DMS 273 (cell line): ENCODE data around the gene PAOX.

Experiments
- DNase-seq: peaks from one replicate; lab custom pipeline; 2025; ENCODE audit not compliant: unreplicated experiment; lab: John Stamatoyannopoulos, UW

Gene PAOX

DNA sequence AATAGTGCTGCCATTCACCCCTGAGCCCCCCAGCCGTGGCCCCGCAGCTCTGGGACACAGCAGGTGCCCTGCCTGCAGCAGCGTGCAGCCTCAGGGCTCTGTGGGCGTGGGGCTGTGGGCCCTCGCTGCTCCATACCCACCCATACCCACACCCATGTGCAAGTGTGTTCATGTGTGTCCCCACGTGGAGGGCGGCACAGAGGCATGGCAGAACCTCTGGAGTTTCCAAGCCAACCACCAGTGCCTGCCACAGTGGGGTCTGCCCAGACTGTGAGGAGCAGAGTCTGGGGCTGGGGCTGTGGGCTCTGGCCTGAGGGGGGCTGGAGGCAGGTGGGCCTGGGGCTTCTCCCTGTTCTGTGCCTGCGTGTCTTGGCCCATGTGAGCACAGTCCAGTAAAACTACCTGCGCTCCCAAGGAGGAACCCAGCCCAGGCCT is 29.5 kb upstream of the PAOX start:
- DNase-seq = no peak

GRCh38 chr10:133350283-133350949 is 28.6 kb upstream of the PAOX start:
- no peak for DNase-seq

- no peak for DNase-seq
Observed at GRCh38 chr10:133350950-133351329, 28.1 kb upstream of the PAOX start.

DNA sequence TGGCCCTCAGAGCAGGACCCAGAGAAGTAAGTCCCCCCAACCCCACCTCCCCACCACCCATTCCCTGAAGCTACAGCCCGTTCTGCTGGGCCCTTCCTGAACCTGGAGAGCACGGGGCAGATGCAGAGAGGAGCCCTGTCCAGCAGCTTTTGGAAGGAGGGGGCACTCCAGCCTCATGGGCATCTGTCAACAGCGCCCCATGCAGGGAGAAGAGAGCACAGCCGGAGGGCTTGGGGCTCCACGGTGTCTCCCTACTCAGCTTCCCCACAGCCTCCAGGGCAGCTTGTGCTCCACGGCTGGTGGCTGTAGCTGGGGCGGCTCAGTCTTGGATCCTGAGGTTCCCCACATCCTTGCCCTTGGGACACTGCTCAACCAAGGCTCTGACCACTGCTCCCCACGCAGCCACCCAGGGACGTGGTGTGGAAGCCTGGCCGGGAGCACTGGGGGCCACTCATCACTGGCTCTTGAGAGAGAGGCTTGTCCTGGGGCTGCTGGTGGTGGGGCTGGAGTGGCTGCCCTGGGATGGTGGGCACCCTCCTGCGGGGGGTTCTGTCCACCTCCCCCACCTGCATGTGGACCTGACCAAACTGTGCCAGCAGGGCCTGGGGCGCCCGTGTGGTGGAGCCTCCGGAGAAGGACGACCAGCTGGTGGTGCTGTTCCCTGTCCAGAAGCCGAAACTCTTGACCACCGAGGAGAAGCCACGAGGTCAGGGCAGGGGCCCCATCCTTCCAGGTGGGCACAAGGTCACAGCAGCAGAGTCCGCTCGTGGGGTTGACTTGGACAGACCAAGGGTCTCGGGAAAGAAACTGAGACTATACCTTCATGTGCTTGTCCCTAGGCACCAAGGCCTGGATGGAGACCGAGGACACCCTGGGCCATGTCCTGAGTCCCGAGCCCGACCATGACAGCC is 27.4 kb upstream of the PAOX start:
- peak; percentile 17 for DNase-seq

DNA sequence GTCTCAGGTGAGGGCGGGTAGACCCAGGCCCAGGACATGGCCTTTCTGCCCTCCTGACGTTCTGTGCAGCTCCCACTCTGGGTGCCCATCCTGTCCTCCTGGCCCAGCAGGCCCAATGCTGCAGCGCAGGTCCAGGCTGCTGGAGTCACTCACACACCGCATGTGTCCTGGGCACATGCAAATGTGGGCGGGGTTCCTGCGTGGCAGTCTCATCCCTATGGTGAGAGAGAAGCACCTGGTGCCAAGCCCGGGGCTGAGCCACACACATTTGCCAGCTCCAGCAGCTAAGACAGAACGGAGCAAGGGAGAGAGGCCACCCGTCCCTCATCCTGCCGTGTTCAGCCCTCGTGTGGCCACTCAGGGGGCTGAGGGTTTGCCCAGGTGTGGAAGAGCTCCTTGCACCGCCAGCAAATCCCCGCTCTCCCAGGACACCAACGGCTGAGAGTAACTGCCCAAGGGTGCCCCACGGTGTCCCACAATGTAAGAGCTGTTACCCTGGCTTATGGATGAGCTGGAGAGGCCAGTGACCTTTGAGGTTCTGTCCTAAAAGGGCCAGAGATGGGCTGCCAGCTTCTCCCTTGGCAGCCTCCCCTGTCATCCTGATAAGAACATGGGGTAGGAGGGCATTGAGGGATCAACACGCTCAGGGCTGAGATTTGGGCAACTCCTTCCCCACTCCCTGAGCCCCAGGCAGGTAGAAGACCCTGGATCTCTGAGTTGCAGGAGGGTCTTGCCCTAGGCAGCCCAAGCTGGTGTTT is 25.7 kb upstream of the PAOX start:
- peak; percentile 16 for DNase-seq

DNA sequence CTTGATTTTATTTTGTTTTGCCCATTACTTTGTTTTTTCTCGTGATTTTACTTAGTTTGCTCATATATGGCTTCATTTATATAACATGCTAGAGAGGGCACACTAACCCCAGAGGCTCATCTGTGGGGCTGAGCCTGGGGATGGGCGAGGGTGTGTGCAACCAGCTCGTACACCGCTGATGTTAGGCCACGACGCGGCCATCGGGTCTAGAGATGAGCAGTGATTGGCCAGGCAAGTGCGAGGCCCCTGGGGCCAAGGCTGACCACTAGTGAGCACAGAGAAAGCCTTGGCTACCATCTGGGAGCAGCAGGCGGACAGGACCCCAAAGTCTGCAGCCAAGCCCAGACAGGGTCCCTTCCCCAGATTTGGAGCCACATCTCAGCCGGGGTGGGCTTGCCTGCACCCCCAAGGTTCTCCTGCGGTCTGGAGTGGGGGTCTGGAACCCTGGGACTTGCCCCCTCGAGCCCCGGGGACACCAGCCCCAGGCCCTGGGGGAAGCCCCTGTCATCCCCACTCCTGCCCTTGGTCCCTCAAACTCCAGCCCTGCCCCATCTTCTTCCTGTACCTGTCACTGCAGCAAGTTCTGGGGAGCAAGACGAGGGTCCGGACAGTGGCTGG is 25.0 kb upstream of the PAOX start:
- DNase-seq = no peak

- no peak for DNase-seq
Observed at GRCh38 chr10:133354672-133355240, 24.3 kb upstream of the PAOX start.

DNA sequence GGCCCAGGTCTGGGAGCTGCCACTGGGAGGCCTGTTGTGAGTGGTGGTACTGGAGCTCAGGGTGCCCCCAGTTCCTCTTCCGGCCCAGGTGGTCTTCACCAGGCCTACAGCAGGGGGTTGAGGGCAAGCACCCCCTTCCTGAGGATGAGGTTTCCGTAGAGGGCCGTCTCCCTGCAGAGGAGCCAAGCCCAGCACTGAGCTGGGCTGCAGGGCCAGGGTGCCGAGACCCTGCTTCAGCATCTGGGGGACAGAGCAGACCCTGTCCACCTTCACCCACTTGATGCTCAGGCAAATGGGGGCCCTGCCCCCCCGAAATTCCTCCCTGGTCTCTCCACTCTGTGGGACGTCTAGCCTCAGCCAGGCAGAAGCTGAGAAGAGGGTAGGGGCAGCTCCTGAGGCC is 23.8 kb upstream of the PAOX start:
- DNase-seq = no peak

GRCh38 chr10:133355991-133356390 is 23.1 kb upstream of the PAOX start:
- no peak for DNase-seq

DNA sequence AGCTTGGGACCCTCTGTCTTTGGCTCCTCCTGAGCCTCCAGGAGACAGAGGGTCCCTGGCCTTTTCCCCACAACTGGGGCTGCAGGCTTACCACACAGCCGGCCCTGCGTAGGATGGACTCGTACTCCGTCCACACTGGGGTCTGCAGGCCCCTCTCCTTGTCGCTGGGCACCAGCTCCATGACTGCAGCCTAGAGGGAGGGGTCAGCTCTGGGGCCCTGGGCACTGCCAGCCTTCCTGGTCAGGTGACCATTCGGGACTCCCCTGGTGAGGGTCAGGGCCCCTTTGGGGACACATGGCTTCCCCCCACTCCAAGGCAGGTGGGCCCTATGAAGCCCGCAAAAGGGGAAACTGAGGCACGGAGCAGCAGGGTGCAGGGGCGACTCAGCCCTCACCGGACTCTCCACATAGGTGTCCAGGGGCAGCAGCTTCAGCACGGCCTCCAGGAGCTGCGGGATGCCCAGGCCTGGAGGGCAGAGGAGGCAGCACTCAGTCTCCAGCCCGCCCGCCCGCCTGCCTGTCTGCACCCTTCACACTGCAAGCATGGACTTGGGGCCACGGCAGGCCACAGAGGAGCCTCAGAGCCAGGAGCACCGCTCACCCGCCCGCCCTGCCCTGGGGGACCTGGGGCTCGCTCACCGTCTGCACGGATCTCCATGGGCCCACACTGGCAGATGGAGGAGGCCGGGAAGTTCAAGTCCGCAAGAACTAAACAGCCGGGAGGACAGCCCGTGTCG is 22.3 kb upstream of the PAOX start:
- DNase-seq = peak; percentile 40

GRCh38 chr10:133357285-133358161 is 21.5 kb upstream of the PAOX start, which contains the start of gene FUOM:
TSS of gene FUOM (minus strand) at chr10:133358019. CDS start at chr10:133358007, 12 bp downstream.
- peak; percentile 76 for DNase-seq

DNA sequence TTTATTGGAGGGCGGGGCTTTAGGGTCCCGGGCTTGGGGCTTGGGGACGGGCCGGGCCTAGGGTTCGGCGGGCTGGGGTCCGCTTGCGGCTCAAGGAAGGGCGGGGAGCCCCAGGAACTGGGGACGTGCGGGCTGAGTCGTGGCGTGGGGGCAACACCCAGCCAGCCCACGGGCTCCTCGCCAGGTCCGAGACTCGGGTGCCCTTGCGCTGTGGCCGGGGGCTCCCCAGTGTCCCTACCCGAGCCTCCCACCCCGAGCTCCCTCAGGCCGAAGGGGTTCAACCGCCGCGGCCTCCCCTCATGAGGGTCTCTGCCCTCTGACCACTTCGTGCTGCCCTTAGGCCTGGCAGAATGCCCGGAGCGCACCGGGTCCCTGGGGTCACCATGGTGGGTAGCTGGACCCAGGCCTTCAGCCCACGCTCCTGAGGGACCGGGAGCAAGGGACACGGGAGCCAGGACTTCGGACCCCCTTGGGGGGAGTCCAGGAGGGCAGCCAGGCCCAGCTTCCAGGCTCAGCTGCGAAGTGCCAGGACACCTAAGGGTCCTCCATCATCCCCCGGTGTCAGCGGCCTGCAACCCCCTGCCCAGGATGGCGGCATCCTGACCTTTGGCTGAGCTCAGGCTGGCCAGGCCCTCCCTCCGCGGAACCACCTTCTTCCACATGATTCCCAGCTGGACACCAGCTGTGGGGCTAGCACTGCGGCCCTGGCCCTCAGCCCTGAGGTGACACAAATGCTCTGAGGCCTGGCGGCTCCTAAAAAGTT is 20.7 kb upstream of the PAOX start:
- DNase-seq = no peak

- no peak for DNase-seq
Observed at GRCh38 chr10:133358925-133359310, 20.1 kb upstream of the PAOX start.

- DNase-seq = peak; percentile 29
Observed at GRCh38 chr10:133359554-133359971, 19.5 kb upstream of the PAOX start.

DNA sequence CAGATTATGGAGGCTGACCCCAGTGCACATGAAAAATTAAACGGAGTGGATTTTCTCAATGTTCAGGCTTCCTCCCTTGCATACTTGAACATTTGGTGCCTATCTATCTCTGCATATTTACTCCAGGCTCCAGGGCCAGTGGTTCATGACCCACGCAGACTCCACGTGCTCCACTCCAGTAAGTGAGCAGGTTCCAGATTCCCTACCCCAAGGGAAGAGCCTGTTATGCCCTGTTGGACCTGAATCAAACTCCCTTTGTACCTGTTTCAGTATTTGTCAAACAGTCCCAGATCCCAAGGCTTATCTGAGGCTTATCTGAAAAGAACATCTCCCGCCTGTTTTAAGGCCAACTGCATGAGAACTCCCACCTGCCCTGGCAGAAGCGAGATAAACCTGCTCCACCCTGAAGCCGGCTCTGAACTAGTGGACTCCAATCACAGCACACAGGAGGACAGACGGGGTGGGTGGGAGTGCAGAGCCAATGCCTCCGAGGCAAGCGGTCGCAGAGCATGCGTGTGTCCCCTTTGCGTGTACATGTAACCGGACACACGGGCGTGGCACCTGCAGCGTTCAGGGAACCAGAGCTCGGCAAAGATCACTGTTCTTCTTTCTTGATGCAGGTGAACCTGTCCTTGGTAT is 19.0 kb upstream of the PAOX start:
- DNase-seq = no peak

DNA sequence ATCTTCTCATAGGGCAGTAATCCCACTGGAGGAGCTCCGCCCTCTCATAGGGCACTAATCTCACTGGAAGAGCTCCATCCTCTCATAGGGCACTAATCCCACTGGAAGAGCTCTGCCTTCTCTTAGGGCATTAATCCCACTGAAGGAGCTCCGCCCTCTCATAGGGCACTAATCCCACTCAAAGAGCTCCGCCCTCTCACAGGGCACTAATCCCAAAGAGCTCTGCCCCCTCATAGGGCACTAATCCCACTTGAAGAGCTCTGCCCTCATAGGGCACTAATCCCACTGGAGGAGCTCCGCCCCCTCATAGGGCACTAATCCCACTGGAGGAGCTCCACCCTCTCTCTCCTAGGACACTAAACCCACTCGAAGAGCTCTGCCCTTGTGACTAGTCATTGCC is 17.8 kb upstream of the PAOX start:
- no peak for DNase-seq

DNA sequence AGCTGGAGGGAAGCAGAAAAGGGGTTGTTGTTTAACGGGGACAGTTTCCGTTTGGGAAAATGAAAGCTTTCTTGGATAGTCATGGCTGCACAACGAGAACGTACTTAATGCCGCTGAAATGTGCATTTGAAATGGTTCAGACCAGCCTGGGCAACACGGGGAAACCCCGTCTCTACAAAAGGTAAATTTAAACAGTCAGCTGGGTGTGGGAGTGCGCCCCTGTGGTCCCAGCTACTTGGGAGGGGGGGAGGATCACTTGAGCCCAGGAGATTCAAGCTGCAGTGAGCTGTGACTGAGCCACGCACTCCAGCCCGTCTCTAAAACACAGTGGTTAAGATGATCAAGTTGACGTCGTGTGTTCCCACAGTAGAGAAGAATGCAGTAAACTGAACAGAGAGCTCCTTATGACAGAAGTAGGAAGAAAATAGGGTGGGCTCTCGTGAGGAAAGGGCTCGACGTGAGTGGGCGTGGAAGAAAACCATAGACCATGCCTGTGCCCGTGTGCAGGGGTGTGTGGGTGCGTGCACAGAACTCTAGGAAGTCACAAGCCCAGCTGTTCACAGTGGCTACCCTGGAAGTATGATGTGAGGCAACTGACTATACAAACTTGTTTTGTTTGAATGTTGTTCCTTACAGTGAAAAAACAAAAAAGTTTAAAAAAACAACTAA is 17.2 kb upstream of the PAOX start:
- no peak for DNase-seq
